Colonic mucosa (tissue), 4 donors: ENCODE data around the gene CEP63. TPM values are rescaled to one million over a fixed set of nuclear protein-coding genes. Genes with fewer than 3 reads are reported as not detected.
"Not testable (repeated sequence)": the region's sequence is repeated elsewhere in the genome, so short reads cannot be mapped to it uniquely, and the experiment has no call there.

ENCODE experiments used
- DNase-seq: peaks from one replicate; pipeline ENCODE4 v3.0.0-alpha.2; 2020
- H3K27ac ChIP-seq: fragments of 200-600 bp; one replicate; pipeline ENCODE4 v1.8.0; 2021
- H3K27me3 ChIP-seq: fragments of 200-600 bp; one replicate; pipeline ENCODE4 v1.8.0; 2021
- H3K36me3 ChIP-seq: fragments of 200-600 bp; one replicate; pipeline ENCODE4 v1.8.0; 2021
- H3K4me1 ChIP-seq: fragments of 200-600 bp; one replicate; pipeline ENCODE4 v1.8.0; 2021; ENCODE audit warnings: mild to moderate bottlenecking
- H3K4me3 ChIP-seq: fragments of 200-600 bp; one replicate; pipeline ENCODE4 v1.8.0; 2021
- H3K9ac ChIP-seq, 2 donors: one replicate each; pipeline ENCODE4 v1.7.0; 2013; ENCODE audit warnings: control low read depth in 2 of 2, low read depth in 2 of 2, low read length in 2 of 2
- H3K9me3 ChIP-seq: fragments of 200-600 bp; one replicate; pipeline ENCODE4 v1.8.0; 2021
- CTCF ChIP-seq: fragments of 200-600 bp; IDR thresholded peaks from one replicate; pipeline ENCODE4 v1.8.0; 2022; ENCODE audit warnings: antibody characterized with exemption, mild to moderate bottlenecking
- intact Hi-C: fragments of 100-400 bp; cut with DNase I; formaldehyde crosslinking; loops from one replicate; pipeline ENCODE4 v1.14.1; 2022
- total RNA-seq, 2 donors: library from RNA; stranded (reverse); fragmentation: NEBNext Ultra II Directional in 1 of 2; extraction: Animal tissue kit (Norgen Biotek cat#: 25700) in 1 of 2; gene quantifications; one replicate each; pipeline ENCODE4 v1.2.1, GENCODE V29; 2021
- donor health status: healthy.
- donor health status: DM: no; HTN: no; CAD: no.
- donor health status: DM: no; HTN: no; CAD: no.

CEP63 gene
- total RNA-seq, 2 donors from 2014 or later, result 16.9 to 19.6 TPM

DNA sequence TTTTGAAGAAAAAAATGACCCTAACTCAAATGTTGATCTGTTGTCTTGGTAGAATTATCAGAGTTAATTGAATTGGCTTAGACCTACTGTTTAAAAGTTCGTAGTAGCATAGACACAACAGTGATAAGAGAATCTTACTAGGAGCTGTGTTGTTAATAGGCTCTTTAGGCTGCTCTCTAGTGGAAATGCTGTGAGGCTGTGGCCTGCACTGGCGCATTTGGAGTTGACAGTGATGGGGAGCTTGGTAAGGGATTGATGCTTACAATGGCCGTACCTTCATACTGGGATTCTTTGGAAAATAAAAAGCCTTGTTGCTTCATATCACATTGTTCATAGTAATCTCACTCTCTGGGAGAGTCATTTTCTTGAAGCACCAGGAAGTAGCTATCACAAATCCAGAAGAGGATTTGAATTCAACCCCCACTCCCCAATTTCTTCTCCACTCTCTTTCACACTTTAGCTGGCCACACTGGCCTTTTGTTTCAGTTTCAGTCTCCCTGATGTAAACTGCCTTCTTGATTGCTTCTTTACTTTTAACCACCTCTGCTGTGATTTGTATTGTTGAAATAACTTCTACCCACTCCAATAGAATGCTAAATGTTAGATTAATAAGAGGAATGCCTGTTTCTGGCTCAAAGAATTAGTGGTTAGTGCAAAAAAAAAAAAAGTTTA lies 56.6 kb downstream of the CEP63 start:
- intact Hi-C loops, result no loop called here
- no peak overlapping the region for H3K9ac ChIP-seq
- H3K4me1 ChIP-seq, result no peaks in the 10 kb centered on the region
- H3K27me3 ChIP-seq, result no peaks in the 10 kb centered on the region
- no peak overlapping the region for H3K4me3 ChIP-seq
- H3K36me3 ChIP-seq, result no peaks in the 10 kb centered on the region
- no peaks in the 10 kb centered on the region for H3K9me3 ChIP-seq
- no peak for DNase-seq
- no peak for TF ChIP-seq CTCF
- H3K27ac ChIP-seq, result no peak overlapping the region

DNA sequence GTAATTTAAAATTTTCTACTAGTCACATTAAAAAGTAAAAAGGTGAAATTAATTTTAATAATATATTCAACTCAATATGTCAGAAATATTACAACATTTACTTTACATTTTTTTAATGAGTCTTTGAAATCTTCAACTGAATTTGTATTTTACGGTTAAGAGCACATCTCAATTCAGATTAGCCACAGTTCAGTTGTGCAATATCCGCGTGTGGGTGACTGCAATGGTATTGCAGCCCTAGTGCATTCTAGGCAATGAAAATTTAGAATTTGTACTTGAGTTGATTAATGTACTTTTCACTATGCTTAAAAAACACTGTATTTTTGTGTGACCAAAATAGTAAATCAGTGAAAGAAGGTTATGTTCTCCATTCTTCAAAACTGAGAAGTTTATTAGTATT lies 57.3 kb downstream of the CEP63 start:
- Histone ChIP-seq H3K36me3 (no peaks in the 10 kb centered on the region), H3K27ac (no peak overlapping the region), H3K9ac (no peak overlapping the region), H3K9me3 (no peaks in the 10 kb centered on the region), H3K4me1 (no peaks in the 10 kb centered on the region), H3K4me3 (no peak overlapping the region), H3K27me3 (no peaks in the 10 kb centered on the region)
- intact Hi-C loops, result no loop called here
- DNase-seq, result no peak
- no peak for TF ChIP-seq CTCF

DNA sequence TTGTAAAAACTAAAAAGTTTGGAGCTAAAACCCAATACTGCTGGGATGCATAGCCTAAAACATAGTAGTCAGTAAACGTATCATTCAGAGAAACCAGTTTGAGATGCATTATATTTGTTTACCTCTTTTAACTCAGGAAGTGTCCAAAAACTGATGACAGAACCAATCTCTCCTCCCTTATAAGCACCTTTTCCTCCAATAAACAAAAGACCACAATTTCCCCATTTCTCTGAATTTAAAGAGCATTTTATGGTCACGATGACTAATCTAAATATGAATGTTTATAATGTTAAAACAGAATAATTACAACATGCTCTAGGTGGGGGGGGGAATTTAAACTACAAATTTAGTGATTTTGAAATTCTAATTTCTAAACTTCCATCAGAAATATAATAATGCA lies 58.5 kb downstream of the CEP63 start:
- H3K27ac ChIP-seq, result no peak overlapping the region
- no peak for DNase-seq
- H3K9me3 ChIP-seq, result no peaks in the 10 kb centered on the region
- no peaks in the 10 kb centered on the region for H3K36me3 ChIP-seq
- no peaks in the 10 kb centered on the region for H3K4me1 ChIP-seq
- H3K9ac ChIP-seq, result no peak overlapping the region
- no peak overlapping the region for H3K4me3 ChIP-seq
- no peak for TF ChIP-seq CTCF
- no peaks in the 10 kb centered on the region for H3K27me3 ChIP-seq
- intact Hi-C loops, result no loop called here

DNA sequence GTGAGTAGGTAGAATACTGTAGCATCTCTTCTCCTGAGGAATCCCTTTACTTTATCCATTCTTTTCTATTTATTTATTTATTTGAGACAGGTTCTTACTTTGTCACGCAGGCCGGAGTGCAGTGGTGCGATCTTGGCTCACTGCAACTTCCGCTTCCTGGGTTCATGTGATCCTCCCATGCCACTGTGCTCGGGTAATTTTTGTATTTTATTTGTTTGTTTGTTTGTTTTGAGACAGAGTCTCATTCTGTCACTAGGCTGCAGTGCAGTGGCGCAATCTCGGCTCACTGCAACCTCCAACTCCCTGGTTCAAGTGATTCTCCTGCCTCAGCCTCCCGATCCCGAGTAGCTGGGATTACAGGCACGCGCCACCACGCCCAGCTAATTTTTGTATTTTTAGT lies 58.9 kb downstream of the CEP63 start:
- DNase-seq, H3K36me3 ChIP-seq, H3K27me3 ChIP-seq, H3K9me3 ChIP-seq, H3K4me3 ChIP-seq, intact Hi-C loops, H3K9ac ChIP-seq, H3K4me1 ChIP-seq, H3K27ac ChIP-seq: not testable (repeated sequence)

GRCh38 chr3:134545818-134546217 lies 60.0 kb downstream of the CEP63 start:
- no peak overlapping the region for H3K27ac ChIP-seq
- H3K9ac ChIP-seq, result no peak overlapping the region
- no peaks in the 10 kb centered on the region for H3K27me3 ChIP-seq
- no peaks in the 10 kb centered on the region for H3K36me3 ChIP-seq
- H3K9me3 ChIP-seq, result no peaks in the 10 kb centered on the region
- DNase-seq, result no peak
- TF ChIP-seq CTCF, result no peak
- H3K4me1 ChIP-seq, result no peaks in the 10 kb centered on the region
- intact Hi-C loops, result no loop called here
- H3K4me3 ChIP-seq, result no peak overlapping the region

DNA sequence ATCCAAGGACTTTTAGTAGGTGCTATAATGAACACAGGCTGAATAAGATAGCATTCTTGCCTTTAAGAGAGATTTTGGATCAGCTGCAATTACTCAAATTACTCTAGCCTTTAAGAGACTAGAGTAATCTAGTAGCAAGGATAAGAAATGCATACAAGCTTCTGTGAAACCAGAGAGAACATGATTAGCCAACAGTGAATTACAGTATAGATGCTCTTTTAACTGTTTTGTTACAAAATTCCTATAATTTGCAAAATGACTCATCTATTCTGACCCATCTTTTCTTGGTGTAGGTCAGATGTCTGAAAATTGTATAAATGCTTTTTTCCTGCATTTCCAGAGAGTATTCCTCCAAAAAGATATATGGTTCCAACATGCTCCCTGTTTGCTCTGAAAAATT lies 66.9 kb downstream of the CEP63 start:
- Histone ChIP-seq H3K27ac (no peak overlapping the region), H3K9ac (no peak overlapping the region), H3K4me1 (no peaks in the 10 kb centered on the region), H3K36me3 (no peaks in the 10 kb centered on the region), H3K4me3 (no peak overlapping the region), H3K9me3 (no peaks in the 10 kb centered on the region), H3K27me3 (no peaks in the 10 kb centered on the region)
- no peak for DNase-seq
- TF ChIP-seq CTCF, result no peak
- intact Hi-C loops, result no loop called here
